Retina (tissue), 1 donor: ENCODE results near the gene ZBTB24.

Experiments used
- DNase-seq: peaks from one replicate; pipeline ENCODE4 v3.0.0-alpha.2; 2016

The ZBTB24 gene

GRCh38 chr6:109498052-109498451 lies 15.0 kb upstream of the ZBTB24 start:
- DNase-seq = no peak

GRCh38 chr6:109496036-109496772 lies 13.2 kb upstream of the ZBTB24 start:
- no peak for DNase-seq

GRCh38 chr6:109493865-109494264 lies 10.8 kb upstream of the ZBTB24 start:
- DNase-seq = no peak

- peak; percentile 66 for DNase-seq
Measured at GRCh38 chr6:109491207-109491938, 8.4 kb upstream of the ZBTB24 start.

- DNase-seq = peak; percentile 43
Measured at GRCh38 chr6:109490713-109491112, 7.7 kb upstream of the ZBTB24 start.

- DNase-seq = no peak
Measured at GRCh38 chr6:109488001-109488400, 5.0 kb upstream of the ZBTB24 start.

- no peak for DNase-seq
Measured at GRCh38 chr6:109486068-109486467, 3.0 kb upstream of the ZBTB24 start.

GRCh38 chr6:109485266-109485935 lies 2.4 kb upstream of the ZBTB24 start:
- no peak for DNase-seq

- DNase-seq = no peak
Measured at GRCh38 chr6:109484122-109484521, 1.1 kb upstream of the ZBTB24 start.

GRCh38 chr6:109483735-109484057 lies 677 bp upstream of the ZBTB24 start:
- peak; percentile 51 for DNase-seq

GRCh38 chr6:109480993-109481480 lies 2.0 kb downstream of the ZBTB24 start:
- DNase-seq = no peak

- DNase-seq = no peak
Measured at GRCh38 chr6:109478841-109479624, 4.0 kb downstream of the ZBTB24 start.

- DNase-seq = no peak
Measured at GRCh38 chr6:109478222-109478805, 4.7 kb downstream of the ZBTB24 start.

GRCh38 chr6:109477725-109478124 lies 5.3 kb downstream of the ZBTB24 start:
- no peak for DNase-seq

GRCh38 chr6:109477184-109477583 lies 5.8 kb downstream of the ZBTB24 start:
- DNase-seq = no peak

GRCh38 chr6:109475625-109476024 lies 7.4 kb downstream of the ZBTB24 start:
- DNase-seq = no peak

- no peak for DNase-seq
Measured at GRCh38 chr6:109474995-109475394, 8.0 kb downstream of the ZBTB24 start.

- DNase-seq = no peak
Measured at GRCh38 chr6:109473120-109473519, 9.9 kb downstream of the ZBTB24 start.

- no peak for DNase-seq
Measured at GRCh38 chr6:109472132-109472995, 10.7 kb downstream of the ZBTB24 start.

- no peak for DNase-seq
Measured at GRCh38 chr6:109471105-109471810, 11.8 kb downstream of the ZBTB24 start.
